ENCODE data around the gene KNOP1. TPM values are rescaled to one million over a fixed set of nuclear protein-coding genes. Genes with fewer than 3 reads are reported as not detected.

The KNOP1 gene
- total RNA-seq, 1 donor from 2014 or later: 11.5 TPM

DNA sequence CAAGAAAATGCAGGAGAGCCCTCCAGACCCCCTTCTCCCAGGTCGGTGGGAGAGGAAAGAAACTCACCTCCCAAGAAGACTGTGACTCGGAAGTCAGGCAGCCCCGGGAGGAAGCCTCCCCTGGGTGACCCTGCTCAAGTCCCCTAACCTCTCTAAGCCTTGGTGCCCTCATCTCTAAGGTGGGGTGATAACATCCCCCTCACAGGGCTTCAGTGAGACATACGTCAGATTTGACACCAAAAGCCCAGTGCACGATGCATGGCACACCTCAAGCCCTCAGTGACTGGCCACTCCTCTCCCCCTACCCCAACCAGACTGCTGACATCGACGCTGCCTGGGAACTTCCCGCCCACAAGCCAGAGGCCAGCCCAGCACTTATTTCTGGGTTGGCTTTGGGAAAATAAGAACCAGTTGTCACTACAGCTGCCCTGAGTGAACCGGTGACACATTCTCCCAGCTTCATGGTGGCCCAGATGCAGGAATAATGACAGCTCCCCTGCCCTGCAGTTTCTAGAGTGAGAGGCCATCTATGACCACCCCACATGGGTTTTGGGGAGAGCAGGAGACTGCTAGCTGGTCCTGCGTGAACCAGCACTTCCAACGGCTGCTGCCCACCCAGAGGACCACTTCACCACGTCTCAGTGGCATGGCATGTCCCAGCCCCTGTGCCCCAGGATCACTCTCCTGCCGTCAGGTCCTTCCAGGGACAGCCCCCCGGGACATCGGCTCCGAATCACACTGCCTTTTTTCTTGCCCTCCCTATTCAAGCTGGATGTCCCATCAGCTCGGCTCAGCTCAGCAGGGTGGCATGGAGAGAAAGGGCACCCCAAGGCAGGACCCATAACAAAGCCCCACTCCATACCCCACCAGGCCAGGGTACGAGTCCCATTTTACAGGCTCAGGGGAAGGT is 9.5 kb downstream of the KNOP1 start:
- peak overlapping the region in 2 of 3 donors; percentile 6 to 40 for H3K9ac ChIP-seq (ENCODE audit: low read depth in 1 of 3, low read length in 3 of 3)
- no peaks in the 10 kb centered on the region for H3K9me3 ChIP-seq (ENCODE audit: control insufficient read depth in 3 of 3, low read length in 3 of 3)
- peaks cover 41 to 57% (median 54%) of the 10 kb centered on the region in 3 donors for H3K36me3 ChIP-seq (ENCODE audit: control insufficient read depth in 3 of 3, insufficient read depth in 3 of 3, low read length in 3 of 3)
- H3K27ac ChIP-seq (ENCODE audit: low read depth, low read length): peak overlapping the region; percentile 51
- peaks cover 17 to 41% (median 36%) of the 10 kb centered on the region in 3 donors for H3K4me1 ChIP-seq (ENCODE audit: control insufficient read depth in 3 of 3, insufficient read depth in 3 of 3, low read length in 3 of 3)
- no peaks in the 10 kb centered on the region for H3K27me3 ChIP-seq (ENCODE audit: control insufficient read depth in 3 of 3, insufficient read depth in 3 of 3, low read length in 3 of 3)
- H3K4me3 ChIP-seq (ENCODE audit: low read length in 3 of 3): no peak overlapping the region

DNA sequence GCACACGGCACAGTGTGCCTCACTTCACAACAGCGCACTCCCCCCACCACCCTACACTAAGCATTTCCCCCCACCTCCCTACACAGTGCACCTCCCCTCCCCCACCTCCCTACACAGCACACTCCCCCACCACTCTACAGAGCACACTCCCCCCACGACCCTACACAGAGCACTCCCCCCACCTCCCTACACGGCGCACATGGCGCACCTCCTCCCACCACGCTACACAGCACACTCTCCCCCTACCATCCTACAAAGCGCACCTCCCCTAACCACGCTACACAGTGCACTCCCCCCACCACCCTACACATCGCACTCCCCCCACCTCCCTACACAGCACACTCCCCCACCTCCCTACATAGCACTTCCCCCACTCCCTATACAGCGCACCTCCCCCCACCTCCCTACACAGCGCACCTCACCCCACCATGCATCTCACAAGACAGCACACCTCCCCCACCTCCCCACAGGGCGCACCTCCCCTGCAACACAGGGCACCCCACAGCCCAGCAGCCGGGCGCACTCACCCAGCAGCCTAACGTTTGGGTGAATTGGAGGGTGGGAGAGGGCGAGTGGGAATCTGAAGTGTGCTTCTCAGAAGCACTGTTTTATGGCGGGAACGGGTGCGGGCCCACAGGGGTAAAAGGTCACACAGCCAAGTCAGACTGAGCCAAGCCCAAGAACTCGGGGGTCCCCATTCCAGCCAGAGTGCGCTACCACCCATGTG is 10.3 kb downstream of the KNOP1 start:
- peaks cover 17 to 41% (median 36%) of the 10 kb centered on the region in 3 donors for H3K4me1 ChIP-seq (ENCODE audit: control insufficient read depth in 3 of 3, insufficient read depth in 3 of 3, low read length in 3 of 3)
- H3K27ac ChIP-seq (ENCODE audit: low read depth, low read length): peak overlapping the region; percentile 51
- H3K9me3 ChIP-seq (ENCODE audit: control insufficient read depth in 3 of 3, low read length in 3 of 3): no peaks in the 10 kb centered on the region
- no peak overlapping the region for H3K4me3 ChIP-seq (ENCODE audit: low read length in 3 of 3)
- peaks cover 41 to 56% (median 52%) of the 10 kb centered on the region in 3 donors for H3K36me3 ChIP-seq (ENCODE audit: control insufficient read depth in 3 of 3, insufficient read depth in 3 of 3, low read length in 3 of 3)
- H3K9ac ChIP-seq (ENCODE audit: low read depth in 1 of 3, low read length in 3 of 3): peak overlapping the region in 1 of 3 donors; percentile 40
- no peaks in the 10 kb centered on the region for H3K27me3 ChIP-seq (ENCODE audit: control insufficient read depth in 3 of 3, insufficient read depth in 3 of 3, low read length in 3 of 3)

DNA sequence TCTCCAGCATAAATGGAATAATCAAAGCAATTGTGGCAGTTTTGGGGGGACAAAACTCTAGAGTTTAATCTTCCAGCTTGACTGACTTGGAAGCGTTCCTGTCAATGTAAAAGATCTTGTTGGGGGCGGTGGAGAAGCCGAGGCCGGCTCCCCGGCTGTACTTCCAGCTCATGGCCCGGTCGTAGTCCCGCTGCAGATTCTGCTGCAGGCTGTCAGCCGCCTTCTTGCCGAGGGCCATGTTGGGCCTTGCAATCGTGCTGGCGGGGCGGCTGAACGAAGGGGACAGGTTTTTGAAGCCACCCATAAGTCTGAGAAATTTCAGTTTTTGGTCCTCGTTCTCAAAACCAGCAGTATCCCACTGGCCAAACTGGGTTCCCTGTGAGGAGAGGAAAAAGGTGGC is 11.2 kb downstream of the KNOP1 start:
- no peak overlapping the region for H3K9ac ChIP-seq (ENCODE audit: low read depth in 1 of 3, low read length in 3 of 3)
- H3K36me3 ChIP-seq (ENCODE audit: control insufficient read depth in 3 of 3, insufficient read depth in 3 of 3, low read length in 3 of 3): peaks cover 39 to 51% (median 47%) of the 10 kb centered on the region in 3 donors
- no peak overlapping the region for H3K4me3 ChIP-seq (ENCODE audit: low read length in 3 of 3)
- H3K27ac ChIP-seq (ENCODE audit: low read depth, low read length): no peak overlapping the region
- H3K27me3 ChIP-seq (ENCODE audit: control insufficient read depth in 3 of 3, insufficient read depth in 3 of 3, low read length in 3 of 3): no peaks in the 10 kb centered on the region
- peaks cover 17 to 41% (median 36%) of the 10 kb centered on the region in 3 donors for H3K4me1 ChIP-seq (ENCODE audit: control insufficient read depth in 3 of 3, insufficient read depth in 3 of 3, low read length in 3 of 3)
- H3K9me3 ChIP-seq (ENCODE audit: control insufficient read depth in 3 of 3, low read length in 3 of 3): no peaks in the 10 kb centered on the region

DNA sequence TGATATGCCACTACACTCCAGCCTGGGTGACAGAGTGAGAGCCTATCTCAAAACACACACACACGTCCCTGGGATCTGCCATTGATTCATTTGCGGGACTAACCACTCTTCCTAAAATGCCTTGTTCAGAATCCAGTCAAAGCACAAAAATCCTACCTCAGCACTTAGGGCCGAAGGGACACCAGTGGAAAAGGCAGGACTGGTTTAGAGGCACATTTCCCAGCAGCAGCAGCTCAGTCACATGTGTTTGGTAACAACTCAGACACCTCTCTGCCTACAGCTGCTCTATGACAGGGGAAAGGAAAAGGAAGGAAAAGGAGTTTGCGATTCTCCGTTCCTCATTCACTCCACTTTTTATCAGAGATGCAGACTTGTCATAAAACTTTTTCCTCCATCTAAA is 12.2 kb downstream of the KNOP1 start:
- no peaks in the 10 kb centered on the region for H3K27me3 ChIP-seq (ENCODE audit: control insufficient read depth in 3 of 3, insufficient read depth in 3 of 3, low read length in 3 of 3)
- H3K9me3 ChIP-seq (ENCODE audit: control insufficient read depth in 3 of 3, low read length in 3 of 3): no peaks in the 10 kb centered on the region
- no peak overlapping the region for H3K9ac ChIP-seq (ENCODE audit: low read depth in 1 of 3, low read length in 3 of 3)
- peaks cover 38 to 48% (median 38%) of the 10 kb centered on the region in 3 donors for H3K36me3 ChIP-seq (ENCODE audit: control insufficient read depth in 3 of 3, insufficient read depth in 3 of 3, low read length in 3 of 3)
- peaks cover 13 to 36% (median 35%) of the 10 kb centered on the region in 3 donors for H3K4me1 ChIP-seq (ENCODE audit: control insufficient read depth in 3 of 3, insufficient read depth in 3 of 3, low read length in 3 of 3)
- H3K27ac ChIP-seq (ENCODE audit: low read depth, low read length): peak overlapping the region; percentile 69
- H3K4me3 ChIP-seq (ENCODE audit: low read length in 3 of 3): no peak overlapping the region

DNA sequence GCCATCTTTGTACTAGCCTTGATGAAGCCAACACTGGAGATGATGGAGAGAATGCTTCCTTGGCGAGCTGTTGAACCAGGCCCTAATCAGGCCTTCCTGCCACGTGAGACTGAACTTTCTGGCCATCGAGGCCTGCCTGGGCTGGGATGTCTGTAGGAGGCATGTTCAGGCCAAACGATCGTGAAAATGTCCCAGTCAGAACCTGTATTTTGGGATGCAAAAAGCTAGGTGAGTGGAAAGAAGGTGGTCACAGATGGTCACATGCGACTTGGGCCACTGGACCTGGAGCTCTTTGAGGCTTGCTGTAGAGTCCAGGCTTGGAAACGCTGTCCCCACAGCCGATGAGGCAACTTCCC is 12.9 kb downstream of the KNOP1 start:
- Histone ChIP-seq H3K4me1 (ENCODE audit: control insufficient read depth in 3 of 3, insufficient read depth in 3 of 3, low read length in 3 of 3) (peaks cover 18 to 36% (median 31%) of the 10 kb centered on the region in 3 donors), H3K27ac (ENCODE audit: low read depth, low read length) (peak overlapping the region; percentile 69), H3K4me3 (ENCODE audit: low read length in 3 of 3) (no peak overlapping the region), H3K9ac (ENCODE audit: low read depth in 1 of 3, low read length in 3 of 3) (no peak overlapping the region), H3K36me3 (ENCODE audit: control insufficient read depth in 3 of 3, insufficient read depth in 3 of 3, low read length in 3 of 3) (peaks cover 33 to 48% (median 34%) of the 10 kb centered on the region in 3 donors), H3K27me3 (ENCODE audit: control insufficient read depth in 3 of 3, insufficient read depth in 3 of 3, low read length in 3 of 3) (no peaks in the 10 kb centered on the region), H3K9me3 (ENCODE audit: control insufficient read depth in 3 of 3, low read length in 3 of 3) (no peaks in the 10 kb centered on the region)

DNA sequence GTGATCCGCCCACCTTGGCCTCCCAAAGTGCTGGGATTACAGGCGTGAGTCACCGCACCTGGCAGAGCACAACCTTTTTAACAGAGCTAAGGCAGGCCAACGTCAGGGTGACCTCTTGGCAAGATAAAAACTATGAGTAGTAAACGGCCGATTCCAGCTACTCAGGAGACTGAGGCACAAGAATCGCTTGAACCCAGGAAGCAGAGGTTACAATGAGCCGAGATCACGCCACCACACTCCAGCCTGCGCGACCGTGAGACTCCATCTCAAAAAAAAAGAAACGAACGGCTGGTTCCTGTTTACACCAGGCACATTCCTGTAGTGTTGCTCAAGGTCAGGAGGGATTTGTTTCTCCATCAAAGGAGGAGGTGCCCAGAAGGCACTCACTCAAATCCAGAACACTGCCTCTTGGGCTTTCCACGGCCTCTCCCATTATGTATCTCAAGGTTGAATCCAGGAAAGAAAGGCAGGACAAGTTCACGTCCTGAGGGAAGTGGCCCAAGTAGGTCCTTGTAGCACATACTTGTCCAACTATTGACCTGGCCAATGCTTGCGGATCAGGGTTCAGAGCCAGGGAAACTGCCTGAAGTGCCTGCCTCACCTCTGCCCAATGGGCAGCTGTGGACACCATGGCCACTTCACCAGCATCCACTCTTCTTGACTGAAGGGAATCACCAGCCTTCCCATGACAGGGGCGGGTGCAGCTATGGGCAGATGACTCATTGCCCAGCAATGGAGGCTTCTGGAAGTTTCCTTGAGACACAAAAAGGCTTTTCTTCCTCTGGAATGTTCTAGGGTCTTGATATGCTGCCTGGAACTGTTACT is 13.5 kb downstream of the KNOP1 start:
- H3K4me1 ChIP-seq (ENCODE audit: control insufficient read depth in 3 of 3, insufficient read depth in 3 of 3, low read length in 3 of 3): peaks cover 20 to 37% (median 27%) of the 10 kb centered on the region in 3 donors
- H3K9ac ChIP-seq (ENCODE audit: low read depth in 1 of 3, low read length in 3 of 3): peak overlapping the region in 1 of 3 donors; percentile 25
- H3K36me3 ChIP-seq (ENCODE audit: control insufficient read depth in 3 of 3, insufficient read depth in 3 of 3, low read length in 3 of 3): peaks cover 27 to 42% (median 28%) of the 10 kb centered on the region in 3 donors

DNA sequence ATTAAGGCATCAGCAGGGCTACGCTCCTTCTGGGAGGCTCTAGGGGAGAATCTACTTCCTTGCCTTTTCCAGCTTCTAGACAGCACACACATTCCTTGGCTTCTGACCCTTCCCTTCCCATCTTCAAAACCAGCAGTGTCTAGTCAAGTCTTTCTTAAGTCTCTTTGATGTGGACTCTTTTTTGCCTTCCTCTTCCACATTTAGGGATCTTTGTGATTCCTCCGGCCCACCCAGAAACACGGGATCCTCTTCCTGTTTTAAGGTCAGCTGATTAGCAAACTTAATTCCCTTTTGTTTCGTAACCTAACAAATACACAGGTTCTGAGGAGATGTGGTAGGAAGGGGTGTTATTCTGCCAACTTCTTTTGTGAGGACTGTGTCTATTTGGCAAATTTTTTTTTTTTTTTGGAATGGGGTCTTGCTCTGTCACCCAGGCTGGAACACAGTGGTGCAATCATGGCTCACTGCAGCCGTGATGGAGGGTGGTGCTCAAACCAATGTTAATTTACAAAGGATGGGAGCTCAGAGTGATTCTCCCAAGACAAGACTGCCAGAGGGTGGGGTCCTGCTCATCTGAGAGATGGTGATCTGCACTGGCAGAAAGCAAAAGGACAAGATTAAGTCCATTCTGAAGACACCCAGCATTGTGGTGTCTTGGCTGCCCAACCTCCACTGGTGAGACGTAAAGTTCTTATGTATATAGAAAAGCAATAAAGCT is 14.7 kb downstream of the KNOP1 start:
- Histone ChIP-seq H3K9me3 (ENCODE audit: control insufficient read depth in 3 of 3, low read length in 3 of 3) (no peaks in the 10 kb centered on the region), H3K27ac (ENCODE audit: low read depth, low read length) (peak overlapping the region; percentile 69), H3K36me3 (ENCODE audit: control insufficient read depth in 3 of 3, insufficient read depth in 3 of 3, low read length in 3 of 3) (peaks cover 15 to 30% (median 24%) of the 10 kb centered on the region in 3 donors), H3K4me1 (ENCODE audit: control insufficient read depth in 3 of 3, insufficient read depth in 3 of 3, low read length in 3 of 3) (peaks cover 27 to 39% (median 33%) of the 10 kb centered on the region in 3 donors), H3K4me3 (ENCODE audit: low read length in 3 of 3) (no peak overlapping the region), H3K9ac (ENCODE audit: low read depth in 1 of 3, low read length in 3 of 3) (no peak overlapping the region), H3K27me3 (ENCODE audit: control insufficient read depth in 3 of 3, insufficient read depth in 3 of 3, low read length in 3 of 3) (no peaks in the 10 kb centered on the region)

More for the DNA sequence above, 13.5 kb downstream of the KNOP1 start:
- Histone ChIP-seq H3K27ac (ENCODE audit: low read depth, low read length) (peak overlapping the region; percentile 69), H3K27me3 (ENCODE audit: control insufficient read depth in 3 of 3, insufficient read depth in 3 of 3, low read length in 3 of 3) (no peaks in the 10 kb centered on the region), H3K9me3 (ENCODE audit: control insufficient read depth in 3 of 3, low read length in 3 of 3) (no peaks in the 10 kb centered on the region), H3K4me3 (ENCODE audit: low read length in 3 of 3) (no peak overlapping the region)

DNA sequence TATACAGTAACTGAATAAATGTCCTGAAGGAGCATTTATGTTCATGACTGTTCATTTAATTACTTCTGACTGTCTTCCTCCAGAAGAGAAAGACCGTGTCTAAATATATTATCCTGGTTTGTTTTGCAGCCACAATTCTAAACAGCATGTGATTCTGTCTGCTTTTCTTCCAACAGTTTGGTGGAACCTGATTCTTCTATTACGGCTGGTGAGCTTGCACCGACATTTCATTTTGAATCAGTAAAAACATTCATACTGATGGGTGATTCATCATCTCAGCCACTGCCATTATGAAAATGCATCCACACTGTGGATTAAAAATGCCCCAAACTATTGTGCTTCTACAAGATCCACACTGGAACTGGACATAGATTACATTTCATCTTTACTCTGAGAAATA is 16.9 kb downstream of the KNOP1 start:
- H3K9ac ChIP-seq (ENCODE audit: low read depth in 1 of 3, low read length in 3 of 3): no peak overlapping the region
- H3K9me3 ChIP-seq (ENCODE audit: control insufficient read depth in 3 of 3, low read length in 3 of 3): no peaks in the 10 kb centered on the region
- H3K4me3 ChIP-seq (ENCODE audit: low read length in 3 of 3): no peak overlapping the region
- peak overlapping the region; percentile 26 for H3K27ac ChIP-seq (ENCODE audit: low read depth, low read length)
- no peaks in the 10 kb centered on the region for H3K27me3 ChIP-seq (ENCODE audit: control insufficient read depth in 3 of 3, insufficient read depth in 3 of 3, low read length in 3 of 3)
- peaks cover 18 to 27% (median 22%) of the 10 kb centered on the region in 3 donors for H3K36me3 ChIP-seq (ENCODE audit: control insufficient read depth in 3 of 3, insufficient read depth in 3 of 3, low read length in 3 of 3)
- peaks cover 41 to 58% (median 54%) of the 10 kb centered on the region in 3 donors for H3K4me1 ChIP-seq (ENCODE audit: control insufficient read depth in 3 of 3, insufficient read depth in 3 of 3, low read length in 3 of 3)

DNA sequence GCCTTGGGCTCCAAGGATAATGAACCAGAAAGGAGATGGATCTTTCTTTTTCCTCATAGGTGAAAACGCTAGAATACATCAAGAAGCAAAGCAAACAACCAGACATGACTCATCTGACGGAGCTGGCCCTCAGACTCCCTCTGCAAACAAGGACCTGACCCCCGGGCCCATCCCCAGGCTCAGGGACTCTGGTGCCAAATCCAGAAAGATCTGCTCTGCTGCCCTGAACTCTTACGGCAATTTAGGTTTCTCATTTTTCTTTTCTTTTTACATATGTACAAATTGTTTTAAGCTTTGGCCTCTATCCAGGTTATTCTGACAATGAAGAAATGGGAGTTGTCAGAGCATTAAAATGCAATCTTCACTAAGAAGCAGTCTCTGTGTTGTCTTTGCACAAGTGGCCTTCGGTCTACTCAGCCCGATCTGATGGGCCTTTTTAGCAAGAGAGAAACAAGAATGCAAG is 17.7 kb downstream of the KNOP1 start:
- H3K9me3 ChIP-seq (ENCODE audit: control insufficient read depth in 3 of 3, low read length in 3 of 3): no peaks in the 10 kb centered on the region
- no peaks in the 10 kb centered on the region for H3K27me3 ChIP-seq (ENCODE audit: control insufficient read depth in 3 of 3, insufficient read depth in 3 of 3, low read length in 3 of 3)
- peak overlapping the region; percentile 44 for H3K27ac ChIP-seq (ENCODE audit: low read depth, low read length)
- H3K4me1 ChIP-seq (ENCODE audit: control insufficient read depth in 3 of 3, insufficient read depth in 3 of 3, low read length in 3 of 3): peaks cover 38 to 61% (median 52%) of the 10 kb centered on the region in 3 donors
- H3K9ac ChIP-seq (ENCODE audit: low read depth in 1 of 3, low read length in 3 of 3): no peak overlapping the region
- H3K36me3 ChIP-seq (ENCODE audit: control insufficient read depth in 3 of 3, insufficient read depth in 3 of 3, low read length in 3 of 3): peaks cover 11 to 21% (median 21%) of the 10 kb centered on the region in 3 donors
- H3K4me3 ChIP-seq (ENCODE audit: low read length in 3 of 3): no peak overlapping the region

Data from skeletal muscle tissue (tissue), 4 donors.